ENCODE measurements around the gene ANKRD36. TPM values are rescaled to one million over a fixed set of nuclear protein-coding genes. Genes with fewer than 3 reads are reported as not detected.

ANKRD36 gene
- total RNA-seq, result 27.6 and 32.1 TPM in 2 replicates

DNA sequence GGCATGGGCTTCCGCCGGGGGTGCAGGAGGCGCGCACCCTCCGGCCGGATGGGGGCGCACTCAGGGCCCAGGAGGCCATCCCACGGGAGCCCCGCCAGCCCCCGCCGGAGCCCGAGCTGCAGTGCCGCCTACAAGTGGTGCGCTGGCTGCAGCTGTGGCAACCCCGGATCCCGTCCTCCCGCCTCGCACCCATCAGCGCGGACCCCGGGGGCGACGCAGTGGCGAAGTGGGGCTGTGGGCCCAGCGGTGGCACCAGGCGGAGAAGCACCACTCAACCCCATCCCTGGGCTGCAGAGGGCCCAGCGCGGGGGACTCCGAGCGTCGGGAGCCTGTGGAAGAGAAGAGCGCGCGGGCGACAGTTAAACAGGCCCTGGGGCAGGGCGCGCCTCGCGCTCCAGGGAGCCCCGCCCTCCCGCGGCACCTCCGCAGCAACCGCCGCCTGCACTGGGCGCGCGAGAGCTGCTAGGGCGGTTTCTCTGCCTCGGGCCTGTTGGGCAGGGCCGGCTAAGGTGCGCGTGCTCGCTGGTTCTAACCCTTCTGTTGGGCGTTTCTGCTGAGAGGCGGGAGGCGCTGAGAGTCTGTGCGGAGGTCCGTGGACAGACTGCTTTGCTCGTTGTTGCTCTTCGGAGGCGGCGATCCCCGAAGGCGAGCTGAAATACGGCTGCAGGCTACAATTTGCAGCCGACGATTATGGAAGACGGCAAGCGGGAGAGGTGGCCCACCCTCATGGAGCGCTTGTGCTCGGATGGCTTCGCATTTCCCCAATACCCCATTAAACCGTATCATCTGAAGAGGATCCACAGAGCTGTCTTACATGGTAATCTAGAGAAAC is at the start of gene ANKRD36:
ANKRD36 (plus strand) TSS at position 104 of the 832 bp plus-strand sequence; CDS start at position 691, 587 bp downstream.

DNA sequence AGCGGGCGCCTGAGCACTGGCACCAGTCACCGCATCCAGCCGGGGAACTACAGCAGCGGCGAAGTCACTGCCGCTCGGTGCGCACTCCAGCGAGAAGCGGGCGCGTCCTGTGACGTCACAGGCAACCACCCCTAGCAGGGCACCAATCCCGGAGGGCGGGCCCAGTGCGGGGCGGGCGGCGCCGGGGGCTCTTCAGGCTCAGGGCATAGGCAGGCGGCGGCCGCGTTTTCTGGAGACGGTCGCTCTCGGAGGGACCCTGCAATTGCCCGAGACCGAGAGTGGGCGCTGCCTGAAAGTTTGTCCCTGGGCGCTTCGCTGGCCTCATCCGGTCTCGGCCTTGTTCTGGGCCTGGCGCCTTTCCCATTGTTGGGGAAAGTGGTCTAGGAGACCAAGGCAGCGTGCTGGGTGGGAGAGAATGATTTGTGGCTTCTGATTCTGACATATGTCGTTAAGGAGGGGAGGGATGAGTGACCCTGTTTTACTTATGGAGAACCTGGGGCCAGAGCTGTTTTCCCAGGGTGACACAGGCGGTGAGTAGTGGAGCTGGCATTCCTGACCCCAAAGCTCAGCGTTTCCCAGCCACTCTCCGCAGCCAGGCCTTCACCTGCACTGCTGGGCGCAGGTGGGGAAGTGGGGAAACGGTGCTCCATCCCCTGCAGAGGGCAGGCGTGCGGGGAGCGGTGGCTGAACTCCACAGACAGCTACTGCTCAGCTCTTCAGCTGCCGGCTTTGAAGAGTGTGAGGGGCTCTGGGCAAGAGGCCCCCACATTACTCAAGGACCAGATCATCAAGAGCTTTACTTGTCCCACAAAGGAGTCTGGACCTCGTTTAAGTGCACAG is 18.0 kb upstream of the ANKRD36 start, which contains the start of gene FAHD2B:
FAHD2B (minus strand) TSS at position 111 of the 840 bp plus-strand sequence. CDS start 3,176 bp downstream, outside the sequence.

Small RNA genes lying within 50 kb of the gene (small RNA-seq; reads per million reads assigned to genes)
- not detected for gene RN7SL313P

Other genes starting within 250 kb of the ANKRD36 start
- 13.6 and 14.3 TPM in 2 replicates for gene SEMA4C, start 243.1 kb upstream of the ANKRD36 start, total RNA-seq
- gene FAM178B, start 126.6 kb upstream of the ANKRD36 start, total RNA-seq, result not detected in 2 replicates
- 3.5 and 5.1 TPM in 2 replicates for gene FAHD2B, start 18.3 kb upstream of the ANKRD36 start, total RNA-seq

Data from subcutaneous preadipocyte (primary cell).